Colonic mucosa (tissue), 4 donors: ENCODE data around the gene DYNLT1. TPM values are rescaled to one million over a fixed set of nuclear protein-coding genes. Genes with fewer than 3 reads are reported as not detected.
A peak's percentile ranks its signal among the peaks of the same experiment; 100 is the strongest.
"Not testable (repeated sequence)": the region's sequence is repeated elsewhere in the genome, so short reads cannot be mapped to it uniquely, and the experiment has no call there.

ENCODE experiments used
- DNase-seq: peaks from one replicate; pipeline ENCODE4 v3.0.0-alpha.2; 2020
- H3K27ac ChIP-seq: fragments of 200-600 bp; one replicate; pipeline ENCODE4 v1.8.0; 2021
- H3K27me3 ChIP-seq: fragments of 200-600 bp; one replicate; pipeline ENCODE4 v1.8.0; 2021
- H3K36me3 ChIP-seq: fragments of 200-600 bp; one replicate; pipeline ENCODE4 v1.8.0; 2021
- H3K4me1 ChIP-seq: fragments of 200-600 bp; one replicate; pipeline ENCODE4 v1.8.0; 2021; ENCODE audit warnings: mild to moderate bottlenecking
- H3K4me3 ChIP-seq: fragments of 200-600 bp; one replicate; pipeline ENCODE4 v1.8.0; 2021
- H3K9ac ChIP-seq, 2 donors: one replicate each; pipeline ENCODE4 v1.7.0; 2013; ENCODE audit warnings: control low read depth in 2 of 2, low read depth in 2 of 2, low read length in 2 of 2
- H3K9me3 ChIP-seq: fragments of 200-600 bp; one replicate; pipeline ENCODE4 v1.8.0; 2021
- CTCF ChIP-seq: fragments of 200-600 bp; IDR thresholded peaks from one replicate; pipeline ENCODE4 v1.8.0; 2022; ENCODE audit warnings: antibody characterized with exemption, mild to moderate bottlenecking
- intact Hi-C: fragments of 100-400 bp; cut with DNase I; formaldehyde crosslinking; loops from one replicate; pipeline ENCODE4 v1.14.1; 2022
- total RNA-seq, 2 donors: library from RNA; stranded (reverse); fragmentation: NEBNext Ultra II Directional in 1 of 2; extraction: Animal tissue kit (Norgen Biotek cat#: 25700) in 1 of 2; gene quantifications; one replicate each; pipeline ENCODE4 v1.2.1, GENCODE V29; 2021
- donor health status: healthy.
- donor health status: DM: no; HTN: no; CAD: no.
- donor health status: DM: no; HTN: no; CAD: no.

Gene DYNLT1
- total RNA-seq, 2 donors from 2014 or later: 140 to 166 TPM

DNA sequence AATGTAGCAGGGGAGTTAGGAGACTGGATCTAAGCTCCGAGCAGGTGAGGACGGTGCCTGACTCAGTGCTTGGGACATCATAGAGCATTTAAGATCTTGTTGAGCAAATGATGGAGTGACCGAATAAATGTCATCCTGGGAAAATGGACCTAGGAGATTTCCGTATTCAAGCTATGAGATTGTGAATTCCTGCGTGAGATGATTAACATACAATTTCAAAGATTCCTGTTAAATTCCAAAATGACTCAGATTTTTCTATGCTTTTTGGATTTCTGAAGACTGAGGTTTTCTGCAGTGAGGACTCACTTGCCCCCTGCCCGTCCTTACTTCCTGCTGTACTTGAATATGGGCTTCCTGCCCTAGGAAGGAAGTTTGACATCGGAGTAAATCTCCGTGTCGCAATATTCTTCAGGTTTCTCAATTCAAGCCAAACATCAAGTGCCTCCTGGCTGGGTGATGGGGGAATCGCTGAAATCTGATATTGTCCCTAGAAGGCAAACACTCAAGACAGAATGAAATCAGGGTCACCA, 10.5 kb upstream of the DYNLT1 start:
- TF ChIP-seq CTCF: no peak
- H3K9me3 ChIP-seq: no peaks in the 10 kb centered on the region
- intact Hi-C loops: no loop called here
- no peaks in the 10 kb centered on the region for H3K4me1 ChIP-seq
- DNase-seq: peak; percentile 38
- H3K4me3 ChIP-seq: no peak overlapping the region
- no peak overlapping the region for H3K9ac ChIP-seq
- H3K36me3 ChIP-seq: no peaks in the 10 kb centered on the region
- no peaks in the 10 kb centered on the region for H3K27me3 ChIP-seq
- H3K27ac ChIP-seq: peak overlapping the region; percentile 66

- intact Hi-C loops: no loop called here
- Histone ChIP-seq H3K27me3 (no peaks in the 10 kb centered on the region), H3K4me3 (no peak overlapping the region), H3K9me3 (no peaks in the 10 kb centered on the region), H3K36me3 (no peaks in the 10 kb centered on the region), H3K9ac (peak overlapping the region in 1 of 2 donors; percentile 44), H3K27ac (peak overlapping the region; percentile 66), H3K4me1 (no peaks in the 10 kb centered on the region)
- TF ChIP-seq CTCF: no peak
- peak; percentile 60 for DNase-seq
Measured at GRCh38 chr6:158654498-158654897, 10.0 kb upstream of the DYNLT1 start.

DNA sequence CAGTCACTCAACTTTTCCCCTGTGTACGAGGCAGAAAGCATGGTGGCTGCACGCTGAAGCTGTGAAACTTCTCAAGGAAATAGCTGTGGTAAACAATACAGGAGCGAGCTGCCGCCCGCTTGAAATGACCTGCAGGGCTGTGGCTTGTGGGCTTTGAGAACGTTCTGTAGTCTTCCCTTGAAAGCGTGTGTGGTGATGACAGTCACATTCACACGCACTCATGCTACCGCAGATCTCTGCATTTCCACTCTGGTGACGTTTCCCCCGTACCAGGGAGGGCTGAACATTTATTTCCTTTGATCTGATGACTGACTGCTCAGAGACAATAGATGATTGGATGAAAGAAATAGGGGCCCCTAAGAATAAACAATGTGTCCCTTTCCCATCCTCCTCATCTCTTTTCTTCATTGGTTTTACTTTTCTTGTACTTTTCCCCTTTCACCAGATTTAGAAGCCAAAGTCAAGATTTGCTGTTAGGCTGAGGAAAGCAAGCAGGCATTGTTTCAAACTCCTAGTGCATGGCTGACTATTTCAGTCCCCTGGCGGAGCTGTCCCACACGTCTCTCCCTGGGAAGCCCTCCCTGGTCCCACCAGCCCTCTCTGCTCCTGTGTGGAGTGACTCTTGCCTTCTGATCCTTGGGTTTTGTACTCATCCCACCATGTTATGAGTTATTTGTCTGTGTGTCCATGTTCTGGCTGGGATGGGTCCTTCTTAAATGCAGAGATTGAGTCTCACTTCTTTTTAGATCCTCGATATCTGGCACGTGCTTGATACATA, 9.2 kb upstream of the DYNLT1 start:
- H3K4me1 ChIP-seq: no peaks in the 10 kb centered on the region
- H3K27me3 ChIP-seq: no peaks in the 10 kb centered on the region
- no peaks in the 10 kb centered on the region for H3K9me3 ChIP-seq
- intact Hi-C loops: no loop called here
- H3K9ac ChIP-seq: no peak overlapping the region
- TF ChIP-seq CTCF: no peak
- H3K36me3 ChIP-seq: no peaks in the 10 kb centered on the region
- DNase-seq: peak; percentile 47
- peak overlapping the region; percentile 66 for H3K27ac ChIP-seq
- H3K4me3 ChIP-seq: no peak overlapping the region

DNA sequence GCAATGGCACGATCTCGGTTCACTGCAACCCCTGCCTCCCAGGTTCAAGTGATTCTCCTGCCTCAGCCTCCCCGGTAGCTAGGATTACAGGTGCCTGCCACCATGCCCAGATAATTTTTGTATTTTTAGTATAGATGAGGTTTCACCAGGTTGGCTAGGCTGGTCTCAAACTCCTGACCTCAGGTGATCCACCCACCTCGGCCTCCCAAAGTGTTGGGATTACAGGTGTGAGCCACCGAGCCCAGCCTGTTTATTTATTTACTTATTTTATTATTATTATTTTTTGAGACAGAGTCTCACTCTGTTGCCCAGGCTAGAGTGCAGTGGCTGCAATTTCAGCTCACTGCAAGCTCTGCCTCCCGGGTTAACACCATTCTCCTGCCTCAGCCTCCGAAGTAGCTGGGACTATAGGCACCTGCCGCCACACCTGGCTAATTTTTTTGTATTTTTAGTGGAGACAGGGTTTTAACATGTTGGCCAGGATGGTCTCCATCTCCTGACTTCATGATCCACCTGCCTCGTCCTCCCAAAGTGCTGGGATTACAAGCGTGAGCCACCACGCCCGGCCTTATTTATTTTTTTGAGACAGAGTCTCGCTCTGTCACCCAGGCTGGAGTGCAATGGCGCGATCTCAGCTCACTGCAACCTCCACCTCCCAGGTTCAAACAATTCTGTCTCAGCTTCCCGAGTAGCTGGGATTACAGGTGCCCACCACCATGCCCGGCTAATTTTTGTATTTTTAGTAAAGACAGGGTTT, 7.6 kb upstream of the DYNLT1 start:
- H3K4me3 ChIP-seq, H3K9ac ChIP-seq, intact Hi-C loops, DNase-seq, H3K4me1 ChIP-seq, H3K27me3 ChIP-seq, H3K9me3 ChIP-seq, H3K27ac ChIP-seq, H3K36me3 ChIP-seq: not testable (repeated sequence)

GRCh38 chr6:158649289-158650143, 5.0 kb upstream of the DYNLT1 start, which contains the start of gene SYTL3:
SYTL3 (plus strand) TSS chr6:158650054; CDS start chr6:158663269, 13,215 bp downstream.
- intact Hi-C loops: no loop called here

More at GRCh38 chr6:158649289-158650143, 5.0 kb upstream of the DYNLT1 start, which contains the start of gene SYTL3:
- TF ChIP-seq CTCF: no peak
- H3K27me3 ChIP-seq: no peaks in the 10 kb centered on the region
- peak; percentile 55 for DNase-seq
- no peak within 1 kb of the TSS for H3K4me3 ChIP-seq
- no peaks in the 10 kb centered on the region for H3K36me3 ChIP-seq
- H3K9ac ChIP-seq: peak within 1 kb of the TSS in 1 of 2 donors; percentile 59
- peaks cover 4% of the 10 kb centered on the region for H3K4me1 ChIP-seq
- H3K27ac ChIP-seq: peak within 1 kb of the TSS; percentile 36
- no peaks in the 10 kb centered on the region for H3K9me3 ChIP-seq
